Measurements from ENCODE around the gene HNRNPLL.

HNRNPLL gene

GRCh38 chr2:38533757-38534545 is 68.8 kb downstream of the HNRNPLL start:
- TF ChIP-seq, protein P1, sequence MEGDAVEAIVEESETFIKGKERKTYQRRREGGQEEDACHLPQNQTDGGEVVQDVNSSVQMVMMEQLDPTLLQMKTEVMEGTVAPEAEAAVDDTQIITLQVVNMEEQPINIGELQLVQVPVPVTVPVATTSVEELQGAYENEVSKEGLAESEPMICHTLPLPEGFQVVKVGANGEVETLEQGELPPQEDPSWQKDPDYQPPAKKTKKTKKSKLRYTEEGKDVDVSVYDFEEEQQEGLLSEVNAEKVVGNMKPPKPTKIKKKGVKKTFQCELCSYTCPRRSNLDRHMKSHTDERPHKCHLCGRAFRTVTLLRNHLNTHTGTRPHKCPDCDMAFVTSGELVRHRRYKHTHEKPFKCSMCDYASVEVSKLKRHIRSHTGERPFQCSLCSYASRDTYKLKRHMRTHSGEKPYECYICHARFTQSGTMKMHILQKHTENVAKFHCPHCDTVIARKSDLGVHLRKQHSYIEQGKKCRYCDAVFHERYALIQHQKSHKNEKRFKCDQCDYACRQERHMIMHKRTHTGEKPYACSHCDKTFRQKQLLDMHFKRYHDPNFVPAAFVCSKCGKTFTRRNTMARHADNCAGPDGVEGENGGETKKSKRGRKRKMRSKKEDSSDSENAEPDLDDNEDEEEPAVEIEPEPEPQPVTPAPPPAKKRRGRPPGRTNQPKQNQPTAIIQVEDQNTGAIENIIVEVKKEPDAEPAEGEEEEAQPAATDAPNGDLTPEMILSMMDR (IDR thresholded peaks at IDR 0.05; ENCODE audit: low read depth, low read length, missing control alignments): no peak
- no peak overlapping the region for H3K4me3 ChIP-seq (ENCODE audit: low read depth, low read length)
- DNase-seq (ENCODE audit: low read depth): no peak

GRCh38 chr2:38533180-38533579 is 69.5 kb downstream of the HNRNPLL start:
- DNase-seq (ENCODE audit: low read depth): peak; percentile 89

DNA sequence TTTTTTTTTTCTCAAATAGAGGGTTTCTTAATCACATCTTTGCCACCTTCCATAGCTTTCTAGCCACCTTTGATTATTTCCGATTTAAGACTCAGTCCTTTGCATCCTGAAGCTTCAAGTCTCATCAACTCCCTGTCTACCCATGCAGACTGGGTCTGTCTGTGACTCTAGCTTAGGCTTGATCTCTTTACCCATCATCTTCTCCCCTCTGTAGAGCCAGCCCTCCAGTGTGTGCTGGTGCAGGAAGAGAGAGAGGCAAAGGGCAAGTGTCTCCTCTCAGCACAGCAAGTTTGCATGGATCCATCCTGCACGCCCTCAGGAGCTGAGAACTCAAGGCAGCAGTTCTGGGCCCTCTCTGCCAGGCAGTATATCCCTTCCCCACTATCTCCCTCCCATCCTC is 70.4 kb downstream of the HNRNPLL start:
- no peak overlapping the region for H3K4me3 ChIP-seq (ENCODE audit: low read depth, low read length)
- DNase-seq (ENCODE audit: low read depth): no peak
- TF ChIP-seq, protein P1 (IDR thresholded peaks at IDR 0.05; ENCODE audit: low read depth, low read length, missing control alignments): no peak

More at GRCh38 chr2:38533180-38533579, 69.5 kb downstream of the HNRNPLL start:
- TF ChIP-seq, protein P1 (IDR thresholded peaks at IDR 0.05; ENCODE audit: low read depth, low read length, missing control alignments): no peak
- no peak overlapping the region for H3K4me3 ChIP-seq (ENCODE audit: low read depth, low read length)

- TF ChIP-seq, protein P1 (IDR thresholded peaks at IDR 0.05; ENCODE audit: low read depth, low read length, missing control alignments): no peak
- DNase-seq (ENCODE audit: low read depth): no peak
- H3K4me3 ChIP-seq (ENCODE audit: low read depth, low read length): no peak overlapping the region
Observed at GRCh38 chr2:38529208-38529607, 73.5 kb downstream of the HNRNPLL start.

GRCh38 chr2:38528534-38528933 is 74.2 kb downstream of the HNRNPLL start:
- TF ChIP-seq, protein P1 (IDR thresholded peaks at IDR 0.05; ENCODE audit: low read depth, low read length, missing control alignments): no peak
- H3K4me3 ChIP-seq (ENCODE audit: low read depth, low read length): no peak overlapping the region
- no peak for DNase-seq (ENCODE audit: low read depth)

DNA sequence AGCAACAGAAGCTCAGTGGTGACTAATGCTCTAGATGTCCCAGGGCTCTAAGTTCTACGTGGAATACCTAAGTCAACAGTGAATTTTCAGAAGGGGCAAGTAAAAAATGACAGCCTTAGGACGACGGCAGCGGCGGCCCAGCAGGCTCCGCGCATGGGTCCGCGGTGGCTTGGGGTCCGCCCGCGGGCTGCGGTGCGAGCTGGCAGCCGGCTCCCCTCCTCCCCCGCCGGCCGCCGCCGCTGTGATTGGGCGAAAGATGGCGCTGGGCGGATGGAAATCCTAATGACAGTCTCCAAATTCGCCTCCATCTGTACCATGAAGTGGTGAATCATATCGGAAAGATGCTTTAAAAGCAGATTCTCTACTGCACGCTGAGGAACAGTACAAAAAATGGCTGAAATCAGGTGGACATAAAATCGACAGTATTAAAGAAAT is 74.7 kb downstream of the HNRNPLL start:
- no peak overlapping the region; the same call in 1 of the 2 replicates for H3K4me3 ChIP-seq (ENCODE audit: low read depth, low read length)
- DNase-seq (ENCODE audit: low read depth): no peak
- TF ChIP-seq, protein P1 (IDR thresholded peaks at IDR 0.05; ENCODE audit: low read depth, low read length, missing control alignments): no peak
